Endothelial cell of umbilical vein (primary cell): ENCODE measurements around the gene FLRT1. TPM values are rescaled to one million over a fixed set of nuclear protein-coding genes. Genes with fewer than 3 reads are reported as not detected.

Experiments used
- BruUV-seq: library from RNA; stranded (reverse); fragments of 400-500 nt; replicated peaks from 2 replicates; lab custom pipeline; 2021; lab: Mats Ljungman, UMichigan
- CTCF ChIA-PET: fragments of 300-600, 350-600 bp; sonication (Branson Sonifier 250); formaldehyde crosslinking; loops from one replicate; lab custom pipeline; 2021; ENCODE audit warnings: antibody characterized with exemption, inconsistent platforms; lab: Charles Lee
- POLR2A ChIA-PET: fragments of 300-600, 350-600 bp; sonication (Branson Sonifier 250); formaldehyde crosslinking; loops from one replicate; lab custom pipeline; 2021; ENCODE audit warnings: antibody characterized with exemption, inconsistent platforms; lab: Charles Lee
- DNase-seq: peaks from one replicate; pipeline ENCODE4 v3.0.0-alpha.2; 2011; ENCODE audit warnings: low read depth, low spot score
- FAIRE-seq: peaks from 2 replicates; lab custom pipeline; 2011; peaks lifted over from hg19 to GRCh38; lab: Jason Lieb, UNC
- H2AFZ ChIP-seq: 2 replicates; pipeline ENCODE4 v1.6.0; 2012; ENCODE audit warnings: low read depth, low read length, control low read depth, inconsistent platforms
- H3K27ac ChIP-seq: 2 replicates; pipeline ENCODE4 v1.5.1; 2011; ENCODE audit warnings: low read depth, mild to moderate bottlenecking, control low read depth, low read length, moderate library complexity; ENCODE audit not compliant: insufficient read depth
- H3K27me3 ChIP-seq, 2 experiments: 2 replicates each; pipeline versions ENCODE4 v1.6.0 to v1.6.1; 2011; ENCODE audit warnings: low read length in 2 of 2, mixed read lengths in 1 of 2; ENCODE audit not compliant: control insufficient read depth in 2 of 2, insufficient read depth in 2 of 2
- H3K36me3 ChIP-seq, 2 experiments: 2 replicates in 1 of 2; 3 replicates in 1 of 2; pipeline ENCODE4 v1.5.1; 2011; ENCODE audit warnings: low read length in 2 of 2, mild to moderate bottlenecking in 1 of 2, moderate library complexity in 1 of 2; ENCODE audit not compliant: control insufficient read depth in 2 of 2, insufficient read depth in 2 of 2; ENCODE audit errors: extremely low read depth in 1 of 2
- H3K4me1 ChIP-seq: 3 replicates; pipeline ENCODE4 v1.5.1; 2011; ENCODE audit warnings: mild to moderate bottlenecking, low read length; ENCODE audit not compliant: control insufficient read depth, insufficient read depth; ENCODE audit errors: extremely low read depth
- H3K4me2 ChIP-seq: 2 replicates; pipeline ENCODE4 v1.6.1; 2011; ENCODE audit warnings: low read length, control low read depth, mixed read lengths; ENCODE audit not compliant: insufficient read depth
- H3K4me3 ChIP-seq, 3 experiments: fragments of 200-600 bp in 1 of 3; sonication (generic), shearing (Covaris generic) in 1 of 3; replicated peaks in 1 of 3; 2 replicates each; pipeline ENCODE4 v1.5.1; 2011 to 2016; ENCODE audit warnings: control low read depth in 3 of 3, low read length in 3 of 3, mild to moderate bottlenecking in 2 of 3, inconsistent platforms in 1 of 3, low read depth in 1 of 3, moderate library complexity in 1 of 3; ENCODE audit not compliant: insufficient read depth in 1 of 3
- H3K79me2 ChIP-seq: 2 replicates; pipeline ENCODE4 v1.6.0; 2012; ENCODE audit warnings: low read length, inconsistent platforms; ENCODE audit not compliant: control insufficient read depth, insufficient read depth
- H3K9ac ChIP-seq: replicated peaks from 2 replicates; pipeline ENCODE3; 2011; ENCODE audit warnings: low read length, control low read depth; ENCODE audit not compliant: insufficient read depth; ENCODE audit errors: extremely low read depth
- H3K9me1 ChIP-seq: replicated peaks from 3 replicates; pipeline ENCODE4 v1.6.0; 2011; ENCODE audit warnings: mild to moderate bottlenecking, low read length; ENCODE audit not compliant: control insufficient read depth, insufficient read depth; ENCODE audit errors: extremely low read depth
- H3K9me3 ChIP-seq: replicated peaks from 2 replicates; pipeline ENCODE4 v1.5.1; 2012; ENCODE audit warnings: low read length, inconsistent platforms; ENCODE audit not compliant: control insufficient read depth, insufficient read depth
- H4K20me1 ChIP-seq: replicated peaks from 2 replicates; pipeline ENCODE3; 2011; ENCODE audit warnings: mild to moderate bottlenecking, low read length; ENCODE audit not compliant: control insufficient read depth, insufficient read depth; ENCODE audit errors: extremely low read depth
- EZH2 ChIP-seq: IDR thresholded peaks from 2 replicates; pipeline ENCODE4 v1.6.1; 2012; ENCODE audit warnings: borderline replicate concordance, low read depth, mild to moderate bottlenecking, moderate library complexity, low read length, inconsistent platforms; ENCODE audit not compliant: severe bottlenecking
- MAX ChIP-seq: IDR thresholded peaks from 2 replicates; pipeline ENCODE4 v1.6.1; 2011; ENCODE audit not compliant: insufficient read depth, insufficient read length
- POLR2AphosphoS5 ChIP-seq: IDR thresholded peaks from 2 replicates; pipeline ENCODE4 v1.6.1; 2012; ENCODE audit warnings: low read depth, mild to moderate bottlenecking, control low read depth, low read length, moderate library complexity; ENCODE audit not compliant: insufficient read depth
- dilution Hi-C: fragments of 300-500 bp; cut with MboI; formaldehyde crosslinking; loops from one replicate; pipeline ENCODE4 v1.15.0; 2019; ENCODE audit warnings: low sequenced_read_pairs; ENCODE audit not compliant: extremely low pct_ligation_motif_present
- intact Hi-C: fragments of 100-400 bp; cut with micrococcal nuclease; formaldehyde crosslinking; loops from one replicate; pipeline ENCODE4 v1.10.0; 2022
- polyA plus RNA-seq, 4 experiments: library from polyadenylated mRNA; depleted of rRNA in 3 of 4; stranded (reverse) in 3 of 4; unstranded in 1 of 4; fragments of >200 nt; gene quantifications; 2 replicates each; pipeline versions ENCODE4 v1.2.1 to v1.2.3, GENCODE V29; 2011 to 2012; ENCODE audit warnings: missing spikeins in 1 of 4
- total RNA-seq: library from RNA; stranded (reverse); gene quantifications from 2 replicates; pipeline ENCODE4 v1.2.3, GENCODE V29; 2021
- TF ChIP-seq, protein P1 (sequence below), 2 donors: IDR thresholded peaks; 1 replicate in 1 of 2; 2 replicates in 1 of 2; pipeline ENCODE4 v1.5.1; 2011; ENCODE audit warnings: low read length in 2 of 2, mild to moderate bottlenecking in 2 of 2, moderate library complexity in 2 of 2, control low read depth in 1 of 2, inconsistent platforms in 1 of 2, low read depth in 1 of 2; ENCODE audit not compliant: insufficient read depth in 1 of 2; ENCODE audit errors: extremely low read depth in 1 of 2

FLRT1 gene
- total and polyA plus RNA-seq, 2 donors (not counting 3 experiments of a cell fraction or from before 2014, with no cell fraction given): not detected

DNA sequence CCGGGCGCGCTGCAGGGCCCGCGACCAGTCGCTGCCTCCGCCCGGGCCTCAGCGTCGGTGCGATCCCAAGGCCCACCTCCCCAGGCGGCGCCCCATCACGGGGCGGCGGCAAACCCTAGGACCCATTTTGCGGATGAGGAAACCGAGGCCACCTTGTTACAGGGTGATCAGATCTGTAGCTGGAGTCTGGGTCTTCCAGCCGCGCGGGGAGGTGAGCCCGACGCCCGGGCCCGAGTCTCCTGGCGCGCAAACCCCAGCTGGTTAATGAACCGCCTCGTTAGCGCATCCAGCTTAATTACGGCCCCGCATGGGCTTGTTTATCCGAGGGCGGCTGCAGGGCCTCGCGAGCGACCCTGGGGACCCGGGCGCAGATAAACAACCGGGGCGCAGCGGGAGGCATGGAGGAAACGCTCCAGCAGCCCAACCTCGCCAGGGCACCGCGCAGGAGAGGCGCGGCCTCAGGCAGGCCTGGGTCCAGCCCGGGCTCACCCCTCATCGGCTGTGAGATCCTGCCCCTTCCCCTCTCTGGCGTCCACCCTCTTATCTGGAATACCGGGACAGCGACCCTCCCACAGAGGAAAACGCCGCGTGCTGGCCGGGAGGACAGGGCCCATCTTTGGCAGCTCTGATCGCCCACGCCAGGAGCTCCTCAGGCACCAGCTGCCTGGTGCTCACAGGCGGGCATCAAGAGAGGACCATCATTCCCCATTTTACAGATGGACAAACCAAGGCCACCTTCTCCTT is 34.8 kb upstream of the FLRT1 start:
- POLR2A ChIA-PET: interaction anchor here (0.8 to 1.1 kb wide), 2 partner anchors 184 to 331 kb away, joined by 3 read pairs; partner anchors contain the start of gene STIP1
- TF ChIP-seq MAX (no peak), POLR2AphosphoS5 (peak; percentile 39), EZH2 (no peak)
- TF ChIP-seq, protein P1, sequence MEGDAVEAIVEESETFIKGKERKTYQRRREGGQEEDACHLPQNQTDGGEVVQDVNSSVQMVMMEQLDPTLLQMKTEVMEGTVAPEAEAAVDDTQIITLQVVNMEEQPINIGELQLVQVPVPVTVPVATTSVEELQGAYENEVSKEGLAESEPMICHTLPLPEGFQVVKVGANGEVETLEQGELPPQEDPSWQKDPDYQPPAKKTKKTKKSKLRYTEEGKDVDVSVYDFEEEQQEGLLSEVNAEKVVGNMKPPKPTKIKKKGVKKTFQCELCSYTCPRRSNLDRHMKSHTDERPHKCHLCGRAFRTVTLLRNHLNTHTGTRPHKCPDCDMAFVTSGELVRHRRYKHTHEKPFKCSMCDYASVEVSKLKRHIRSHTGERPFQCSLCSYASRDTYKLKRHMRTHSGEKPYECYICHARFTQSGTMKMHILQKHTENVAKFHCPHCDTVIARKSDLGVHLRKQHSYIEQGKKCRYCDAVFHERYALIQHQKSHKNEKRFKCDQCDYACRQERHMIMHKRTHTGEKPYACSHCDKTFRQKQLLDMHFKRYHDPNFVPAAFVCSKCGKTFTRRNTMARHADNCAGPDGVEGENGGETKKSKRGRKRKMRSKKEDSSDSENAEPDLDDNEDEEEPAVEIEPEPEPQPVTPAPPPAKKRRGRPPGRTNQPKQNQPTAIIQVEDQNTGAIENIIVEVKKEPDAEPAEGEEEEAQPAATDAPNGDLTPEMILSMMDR (IDR thresholded peaks at IDR 0.05; ENCODE audit: extremely low read depth in 1 of 2, insufficient read depth in 1 of 2, low read depth in 1 of 2, low read length in 2 of 2): no peak

More for the DNA sequence above, 34.8 kb upstream of the FLRT1 start:
- DNase-seq: no peak
- Histone ChIP-seq H3K9me1 (no peaks in the 10 kb centered on the region), H3K4me2 (peak overlapping the region; percentile 32), H2AFZ (no peak overlapping the region), H3K4me3 (peak overlapping the region in 1 of 3 experiments; percentile 11), H3K9me3 (no peaks in the 10 kb centered on the region), H3K27me3 (no peaks in the 10 kb centered on the region), H3K27ac (no peak overlapping the region), H3K9ac (no peak overlapping the region), H3K36me3 (peaks cover 0 to 21% of the 10 kb centered on the region in 2 experiments), H3K4me1 (peaks cover 34% of the 10 kb centered on the region), H3K79me2 (no peaks in the 10 kb centered on the region), H4K20me1 (no peaks in the 10 kb centered on the region)
- no TSS peak for BruUV-seq
- FAIRE-seq: no peak
- dilution Hi-C loops: no loop called here
- intact Hi-C loops: loop anchor here (1.0 to 2.0 kb wide), 2 partner anchors 147 to 240 kb away; partner anchors contain the start of gene FKBP2
- CTCF ChIA-PET: interaction anchor here (0.9 to 4.9 kb wide), 31 partner anchors 10 to 354 kb away, joined by 3 to 162 read pairs (median 5); partner anchors contain the start of genes COX8A, ESRRA, MACROD1 and STIP1
